ENCODE data around the gene PEF1.
"Not testable (repeated sequence)": the region's sequence is repeated elsewhere in the genome, so short reads cannot be mapped to it uniquely, and the experiment has no call there.

Gene PEF1

GRCh38 chr1:31587720-31588423 lies 56.8 kb downstream of the PEF1 start:
- Histone ChIP-seq H3K4me2 (ENCODE audit: low read depth, low read length, poor library complexity, severe bottlenecking) (no peak overlapping the region), H4K20me1 (ENCODE audit: low read depth, low read length) (no peaks in the 10 kb centered on the region), H3F3A (ENCODE audit: insufficient read depth) (no peaks in the 10 kb centered on the region), H3K9me3 (ENCODE audit: insufficient read depth, low read length) (no peaks in the 10 kb centered on the region), H3K79me2 (ENCODE audit: insufficient read depth, low read length) (no peaks in the 10 kb centered on the region), H2AFZ (ENCODE audit: low read depth, low read length, severe bottlenecking) (no peak overlapping the region), H3K9ac (ENCODE audit: low read length) (no peak overlapping the region), H3K36me3 (ENCODE audit: low read length) (no peaks in the 10 kb centered on the region), H3K9me2 (replicated peaks; ENCODE audit: insufficient read depth, low read length) (no peaks in the 10 kb centered on the region), H3K27me3 (ENCODE audit: low read length) (no peaks in the 10 kb centered on the region), H3K27ac (ENCODE audit: low read depth, low read length) (no peak overlapping the region), H3K4me3 (ENCODE audit: insufficient read depth, low read length, poor library complexity, severe bottlenecking) (no peak overlapping the region)
- TF ChIP-seq EZH2phosphoT487 (conservative IDR thresholded peaks at IDR 0.05; ENCODE audit: low read length) (no peak), CTCF (IDR thresholded peaks at IDR 0.05; ENCODE audit: insufficient read depth, low read length, poor library complexity, severe bottlenecking) (peak; percentile 81)

GRCh38 chr1:31587328-31587699 lies 57.4 kb downstream of the PEF1 start:
- not testable (repeated sequence) for H2AFZ ChIP-seq (ENCODE audit: low read depth, low read length, severe bottlenecking); H3K9me3 ChIP-seq (ENCODE audit: insufficient read depth, low read length); H3K4me2 ChIP-seq (ENCODE audit: low read depth, low read length, poor library complexity, severe bottlenecking); H4K20me1 ChIP-seq (ENCODE audit: low read depth, low read length); H3K9ac ChIP-seq (ENCODE audit: low read length); H3K4me3 ChIP-seq (ENCODE audit: insufficient read depth, low read length, poor library complexity, severe bottlenecking); H3K9me2 ChIP-seq (replicated peaks; ENCODE audit: insufficient read depth, low read length); H3F3A ChIP-seq (ENCODE audit: insufficient read depth); H3K27me3 ChIP-seq (ENCODE audit: low read length); H3K79me2 ChIP-seq (ENCODE audit: insufficient read depth, low read length); H3K27ac ChIP-seq (ENCODE audit: low read depth, low read length); H3K36me3 ChIP-seq (ENCODE audit: low read length)

- no peak overlapping the region for H3K27ac ChIP-seq (ENCODE audit: low read depth, low read length)
- H3K36me3 ChIP-seq (ENCODE audit: low read length) = no peaks in the 10 kb centered on the region
- H3K9ac ChIP-seq (ENCODE audit: low read length) = no peak overlapping the region
- no peaks in the 10 kb centered on the region for H4K20me1 ChIP-seq (ENCODE audit: low read depth, low read length)
- no peak overlapping the region for H2AFZ ChIP-seq (ENCODE audit: low read depth, low read length, severe bottlenecking)
- H3K79me2 ChIP-seq (ENCODE audit: insufficient read depth, low read length) = no peaks in the 10 kb centered on the region
- H3K9me2 ChIP-seq (replicated peaks; ENCODE audit: insufficient read depth, low read length) = no peaks in the 10 kb centered on the region
- no peaks in the 10 kb centered on the region for H3K27me3 ChIP-seq (ENCODE audit: low read length)
- TF ChIP-seq CTCF (IDR thresholded peaks at IDR 0.05; ENCODE audit: insufficient read depth, low read length, poor library complexity, severe bottlenecking) (no peak), EZH2phosphoT487 (conservative IDR thresholded peaks at IDR 0.05; ENCODE audit: low read length) (no peak)
- H3F3A ChIP-seq (ENCODE audit: insufficient read depth) = no peaks in the 10 kb centered on the region
- H3K4me3 ChIP-seq (ENCODE audit: insufficient read depth, low read length, poor library complexity, severe bottlenecking) = no peak overlapping the region
- H3K9me3 ChIP-seq (ENCODE audit: insufficient read depth, low read length) = no peaks in the 10 kb centered on the region
- H3K4me2 ChIP-seq (ENCODE audit: low read depth, low read length, poor library complexity, severe bottlenecking) = no peak overlapping the region
Observed at GRCh38 chr1:31586376-31587327, 58.0 kb downstream of the PEF1 start.
